B cell (primary cell): ENCODE results near the gene ZMYM5. TPM values are rescaled to one million over a fixed set of nuclear protein-coding genes. Genes with fewer than 3 reads are reported as not detected.

Experiments
- ATAC-seq: fragments of 200-7000 bp; cut with Tn5 transposase; one replicate; pipeline ENCODE4 v1.10.0; 2021; ENCODE audit warnings: low read depth, mild to moderate bottlenecking, moderate number of reproducible peaks, moderate library complexity
- CTCF ChIA-PET: fragments of 350-600 bp; sonication (Branson Sonifier 250); formaldehyde crosslinking; loops from one replicate; lab custom pipeline; 2021; ENCODE audit warnings: antibody characterized with exemption, inconsistent platforms; lab: Charles Lee
- POLR2A ChIA-PET: fragments of 350-600 bp; sonication (Branson Sonifier 250); formaldehyde crosslinking; loops from one replicate; lab custom pipeline; 2021; ENCODE audit warnings: antibody characterized with exemption; lab: Charles Lee
- DNase-seq: peaks from one replicate; pipeline ENCODE4 v3.0.0; 2013
- H2AFZ ChIP-seq: 2 replicates; pipeline ENCODE4 v1.6.1; 2012; ENCODE audit warnings: mild to moderate bottlenecking, low read depth, low read length; ENCODE audit not compliant: insufficient read depth, poor library complexity, severe bottlenecking
- H3K27ac ChIP-seq, 2 donors: 1 replicate in 1 of 2; 2 replicates in 1 of 2; pipeline ENCODE4 v1.5.1; 2012 to 2013; ENCODE audit warnings: low read length in 2 of 2, mild to moderate bottlenecking in 2 of 2, moderate library complexity in 1 of 2
- H3K27me3 ChIP-seq, 4 experiments: fragments of 200-600 bp in 1 of 4; sonication (generic) in 1 of 4; replicated peaks in 1 of 4; 1 replicate in 2 of 4; 2 replicates in 2 of 4; pipeline versions ENCODE4 v1.6.1 to v1.7.0; 2013 to 2016; ENCODE audit warnings: low read length in 3 of 4, mild to moderate bottlenecking in 2 of 4, mixed read lengths in 1 of 4, moderate library complexity in 1 of 4; ENCODE audit not compliant: insufficient read depth in 4 of 4, control insufficient read depth in 3 of 4; ENCODE audit errors: control extremely low read depth in 1 of 4
- H3K36me3 ChIP-seq, 2 experiments: replicated peaks in 1 of 2; 1 replicate in 1 of 2; 2 replicates in 1 of 2; pipeline versions ENCODE4 v1.6.1 to v1.7.1; 2013; ENCODE audit warnings: low read length in 1 of 2; ENCODE audit not compliant: insufficient read depth in 2 of 2, control insufficient read depth in 1 of 2; ENCODE audit errors: control extremely low read depth in 1 of 2, extremely low read depth in 1 of 2
- H3K4me1 ChIP-seq, 2 donors: fragments of 200-600 bp in 1 of 2; sonication (generic) in 1 of 2; 1 replicate in 1 of 2; 2 replicates in 1 of 2; pipeline versions ENCODE4 v1.5.1 to v1.6.1; 2013 to 2017; ENCODE audit warnings: low read length in 2 of 2; ENCODE audit not compliant: control insufficient read depth in 2 of 2, insufficient read depth in 2 of 2
- H3K4me2 ChIP-seq: replicated peaks from 2 replicates; pipeline ENCODE3; 2012; ENCODE audit warnings: mild to moderate bottlenecking, low read depth, low read length; ENCODE audit not compliant: poor library complexity, severe bottlenecking
- H3K4me3 ChIP-seq, 5 experiments: fragments of 200-600 bp in 1 of 5; sonication (generic) in 1 of 5; 1 replicate in 3 of 5; 2 replicates in 2 of 5; pipeline versions ENCODE4 v1.5.1 to v1.7.0; 2011 to 2016; ENCODE audit warnings: low read length in 4 of 5, mild to moderate bottlenecking in 4 of 5, low read depth in 2 of 5, control low read depth in 1 of 5, moderate library complexity in 1 of 5; ENCODE audit not compliant: insufficient read depth in 1 of 5; ENCODE audit errors: control extremely low read depth in 1 of 5, extremely low read depth in 1 of 5
- H3K79me2 ChIP-seq: fragments of 200-600 bp; sonication (generic); one replicate; pipeline ENCODE4 v1.6.0; 2016; ENCODE audit warnings: low read length; ENCODE audit not compliant: control insufficient read depth, insufficient read depth
- H3K9ac ChIP-seq: fragments of 200-600 bp; sonication (generic); 2 replicates; pipeline ENCODE4 v1.6.1; 2017; ENCODE audit warnings: mild to moderate bottlenecking, low read length, moderate library complexity
- H3K9me3 ChIP-seq, 3 donors: one replicate each; pipeline versions ENCODE4 v1.6.1 to v1.7.1; 2013; ENCODE audit warnings: low read length in 2 of 3; ENCODE audit not compliant: control insufficient read depth in 2 of 3, insufficient read depth in 1 of 3; ENCODE audit errors: control extremely low read depth in 1 of 3
- H4K20me1 ChIP-seq: 2 replicates; pipeline ENCODE4 v1.6.0; 2012; ENCODE audit warnings: mild to moderate bottlenecking, low read length; ENCODE audit not compliant: insufficient read depth, control insufficient read depth, poor library complexity, severe bottlenecking
- H3K27ac Mint-ChIP-seq: one replicate; pipeline ENCODE4 v1.8.0; 2021; ENCODE audit warnings: mixed read lengths
- H3K27me3 Mint-ChIP-seq: one replicate; pipeline ENCODE4 v1.8.0; 2021; ENCODE audit warnings: mixed read lengths
- H3K4me1 Mint-ChIP-seq: one replicate; pipeline ENCODE4 v1.8.0; 2021; ENCODE audit warnings: mixed read lengths
- H3K4me3 Mint-ChIP-seq: one replicate; pipeline ENCODE4 v1.8.0; 2021; ENCODE audit warnings: mixed read lengths
- H3K9me3 Mint-ChIP-seq: one replicate; pipeline ENCODE4 v1.8.0; 2022; ENCODE audit warnings: mixed read lengths; ENCODE audit not compliant: insufficient read depth
- EZH2 ChIP-seq: IDR thresholded peaks from 2 replicates; pipeline ENCODE4 v1.6.1; 2012; ENCODE audit warnings: borderline replicate concordance, low read depth, mild to moderate bottlenecking, moderate library complexity, low read length; ENCODE audit not compliant: insufficient read depth, poor library complexity, severe bottlenecking
- WGBS: methylation state at CpG from one replicate; pipeline ENCODE4 v1.1.5; 2013; ENCODE audit warnings: missing lambda C conversion rate; ENCODE audit not compliant: insufficient coverage; 5-methylcytosine and 5-hydroxymethylcytosine counted together
- intact Hi-C: fragments of 100-400 bp; cut with micrococcal nuclease; formaldehyde crosslinking; loops from one replicate; pipeline ENCODE4 v1.10.0; 2022
- polyA plus RNA-seq: library from polyadenylated mRNA; depleted of rRNA; stranded (reverse); fragments of >200 nt; gene quantifications from 2 replicates; pipeline ENCODE4 v1.2.3, GENCODE V29; 2012
- total RNA-seq, 2 donors: library from RNA; stranded (reverse); fragments of 120-200 nt in 1 of 2; gene quantifications; 1 replicate in 1 of 2; 2 replicates in 1 of 2; pipeline versions ENCODE4 v1.2.3 to v1.2.4, GENCODE V29; 2013 to 2022
- TF ChIP-seq, protein P1 (sequence below): fragments of 200-600 bp; IDR thresholded peaks from one replicate; pipeline ENCODE4 v1.8.0; 2022; ENCODE audit warnings: antibody characterized with exemption, mild to moderate bottlenecking

The ZMYM5 gene
- total and polyA plus RNA-seq, 2 donors (not counting 1 experiment from before 2014, with no cell fraction given): 14.3 to 23.0 TPM

DNA sequence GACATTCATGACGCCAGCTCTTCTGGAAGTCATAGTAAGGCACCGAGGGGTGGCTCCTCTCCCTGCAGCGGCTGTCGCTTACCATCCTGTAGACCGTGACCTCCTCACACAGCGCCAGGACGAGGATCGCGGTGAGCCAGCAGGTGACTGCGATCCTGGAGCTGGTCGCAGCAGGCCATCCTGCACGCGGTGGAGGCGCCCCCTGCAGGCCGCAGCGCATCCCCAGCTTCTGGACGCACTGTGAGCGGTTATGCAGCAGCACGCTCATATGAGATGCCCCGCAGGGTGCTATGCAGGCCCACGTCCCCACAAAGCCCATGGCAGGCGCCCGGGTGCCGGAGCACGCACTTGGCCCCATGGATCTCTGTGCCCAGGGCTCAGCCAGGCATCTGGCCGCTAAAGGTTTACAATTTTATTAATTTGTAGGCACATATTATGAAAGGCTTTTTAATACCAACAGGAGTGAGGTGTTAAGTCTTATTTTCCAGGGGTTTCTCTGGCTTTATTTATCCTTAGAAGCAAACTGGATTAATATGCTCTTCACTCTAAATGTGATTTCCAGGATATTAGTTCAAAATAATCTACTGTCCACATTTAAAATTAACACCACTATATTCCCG lies 45.1 kb downstream of the ZMYM5 start:
- H3K4me1 Mint-ChIP-seq: no peaks in the 10 kb centered on the region
- H3K4me3 Mint-ChIP-seq: no peak overlapping the region
- ChIA-PET CTCF (interaction anchor here (0.6 to 0.8 kb wide), 2 partner anchors 18 kb away, joined by 3 read pairs; no protein-coding TSS in a partner anchor), POLR2A (no interaction called here)
- Histone ChIP-seq H3K4me3 (no peak overlapping the region), H3K4me2 (no peak overlapping the region), H3K4me1 (no peaks in the 10 kb centered on the region), H3K9me3 (peaks cover 0 to 6% (median 0%) of the 10 kb centered on the region in 3 donors), H3K27me3 (no peaks in the 10 kb centered on the region), H2AFZ (no peak overlapping the region), H3K36me3 (peaks cover 0 to 18% of the 10 kb centered on the region in 2 experiments), H4K20me1 (no peaks in the 10 kb centered on the region), H3K9ac (no peak overlapping the region), H3K27ac (no peak overlapping the region), H3K79me2 (peaks cover 5% of the 10 kb centered on the region)
- 90% methylated on average over 23 of the region's 27 CpGs for WGBS
- ATAC-seq (no peak), DNase-seq (peak; percentile 22)
- intact Hi-C loops: no loop called here
- H3K27me3 Mint-ChIP-seq: no peaks in the 10 kb centered on the region
- TF ChIP-seq, protein P1, sequence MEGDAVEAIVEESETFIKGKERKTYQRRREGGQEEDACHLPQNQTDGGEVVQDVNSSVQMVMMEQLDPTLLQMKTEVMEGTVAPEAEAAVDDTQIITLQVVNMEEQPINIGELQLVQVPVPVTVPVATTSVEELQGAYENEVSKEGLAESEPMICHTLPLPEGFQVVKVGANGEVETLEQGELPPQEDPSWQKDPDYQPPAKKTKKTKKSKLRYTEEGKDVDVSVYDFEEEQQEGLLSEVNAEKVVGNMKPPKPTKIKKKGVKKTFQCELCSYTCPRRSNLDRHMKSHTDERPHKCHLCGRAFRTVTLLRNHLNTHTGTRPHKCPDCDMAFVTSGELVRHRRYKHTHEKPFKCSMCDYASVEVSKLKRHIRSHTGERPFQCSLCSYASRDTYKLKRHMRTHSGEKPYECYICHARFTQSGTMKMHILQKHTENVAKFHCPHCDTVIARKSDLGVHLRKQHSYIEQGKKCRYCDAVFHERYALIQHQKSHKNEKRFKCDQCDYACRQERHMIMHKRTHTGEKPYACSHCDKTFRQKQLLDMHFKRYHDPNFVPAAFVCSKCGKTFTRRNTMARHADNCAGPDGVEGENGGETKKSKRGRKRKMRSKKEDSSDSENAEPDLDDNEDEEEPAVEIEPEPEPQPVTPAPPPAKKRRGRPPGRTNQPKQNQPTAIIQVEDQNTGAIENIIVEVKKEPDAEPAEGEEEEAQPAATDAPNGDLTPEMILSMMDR: peak; percentile 29
- no peak for TF ChIP-seq EZH2
- no peaks in the 10 kb centered on the region for H3K9me3 Mint-ChIP-seq
- no peak overlapping the region for H3K27ac Mint-ChIP-seq

DNA sequence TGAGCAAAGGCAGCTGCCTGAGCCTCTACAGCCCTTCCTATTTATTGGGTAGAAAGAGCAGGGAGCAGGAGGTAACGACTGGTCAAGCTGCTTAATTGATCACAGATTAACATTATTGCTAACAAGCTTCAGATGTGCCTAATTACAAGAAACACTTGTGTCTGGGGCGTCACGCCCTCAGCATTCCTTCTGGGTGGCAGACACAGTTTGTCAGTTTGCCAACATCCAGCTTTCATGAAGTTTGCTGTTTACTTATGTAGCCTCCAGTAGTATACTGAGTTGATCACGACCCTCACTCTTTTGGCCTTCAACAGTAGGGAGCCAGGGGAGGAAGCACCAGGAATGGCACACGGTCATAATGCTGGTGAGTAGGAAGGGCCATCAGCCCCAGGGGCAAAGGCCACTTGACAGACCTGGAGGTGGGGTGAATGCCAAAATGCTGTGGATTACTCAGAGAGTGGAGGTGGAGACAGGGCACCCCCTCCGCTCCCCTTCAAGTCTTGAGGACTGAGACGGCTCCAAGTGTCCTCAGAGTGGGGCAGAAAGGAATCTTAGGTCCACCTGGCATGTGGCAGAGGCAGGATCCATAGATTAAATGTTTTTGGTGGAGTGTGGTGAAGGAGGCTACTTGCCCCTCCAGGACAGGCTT lies 45.8 kb downstream of the ZMYM5 start:
- H3K27me3 Mint-ChIP-seq: no peaks in the 10 kb centered on the region
- DNase-seq (no peak), ATAC-seq (no peak)
- Histone ChIP-seq H4K20me1 (no peaks in the 10 kb centered on the region), H3K79me2 (peaks cover 1% of the 10 kb centered on the region), H3K9me3 (peaks cover 0 to 6% (median 0%) of the 10 kb centered on the region in 3 donors), H3K4me2 (no peak overlapping the region), H3K9ac (no peak overlapping the region), H2AFZ (no peak overlapping the region), H3K4me1 (no peaks in the 10 kb centered on the region), H3K4me3 (no peak overlapping the region), H3K36me3 (peaks cover 0 to 14% of the 10 kb centered on the region in 2 experiments), H3K27me3 (no peaks in the 10 kb centered on the region), H3K27ac (no peak overlapping the region)
- no peaks in the 10 kb centered on the region for H3K9me3 Mint-ChIP-seq
- ChIA-PET POLR2A (no interaction called here), CTCF (interaction anchor here (0.8 kb wide), 1 partner anchor 19 kb away, joined by 3 read pairs; no protein-coding TSS in a partner anchor)
- intact Hi-C loops: no loop called here
- 99% methylated on average over 6 of the region's 7 CpGs for WGBS
- H3K4me3 Mint-ChIP-seq: no peak overlapping the region
- no peaks in the 10 kb centered on the region for H3K4me1 Mint-ChIP-seq
- TF ChIP-seq, protein P1: no peak
- no peak for TF ChIP-seq EZH2
- H3K27ac Mint-ChIP-seq: no peak overlapping the region
